SK-N-MC (cell line): Measurements from ENCODE around the gene LATS2.

Experiments
- FOXP2 ChIP-seq: optimal IDR thresholded peaks from 2 replicates; pipeline ENCODE3; 2011; ENCODE audit warnings: mild to moderate bottlenecking, moderate library complexity; ENCODE audit not compliant: insufficient read depth; ENCODE audit errors: extremely low read length, control extremely low read depth
- POLR2AphosphoS5 ChIP-seq: IDR thresholded peaks from 2 replicates; pipeline ENCODE4 v1.6.1; 2012; ENCODE audit warnings: mild to moderate bottlenecking, low read depth, low read length, borderline replicate concordance

- TF ChIP-seq FOXP2 (no peak), POLR2AphosphoS5 (no peak)
Observed at GRCh38 chr13:21077788-21078353, 16.5 kb upstream of the LATS2 start.
